T-helper 17 cell (primary cell): ENCODE data around the gene PAX2. TPM values are rescaled to one million over a fixed set of nuclear protein-coding genes. Genes with fewer than 3 reads are reported as not detected.

Experiments
- ATAC-seq: fragments of 150-1000 bp; cut with Tn5 transposase; 2 replicates; pipeline ENCODE4 v1.10.0; 2021; ENCODE audit warnings: mild to moderate bottlenecking, moderate library complexity
- DNase-seq, 3 donors: peaks; one replicate each; pipeline versions ENCODE4 v3.0.0 to v3.0.0-alpha.2; 2020 to 2021
- H3K9me3 ChIP-seq: one replicate; pipeline ENCODE4 v1.7.0; 2013; ENCODE audit warnings: low read length, mild to moderate bottlenecking; ENCODE audit not compliant: control insufficient read depth, poor library complexity, severe bottlenecking
- H3K27ac Mint-ChIP-seq: one replicate; pipeline ENCODE4 v1.8.0; 2022; ENCODE audit warnings: mild to moderate bottlenecking, moderate library complexity, mixed read lengths
- H3K27me3 Mint-ChIP-seq: one replicate; pipeline ENCODE4 v1.8.0; 2022; ENCODE audit warnings: mixed read lengths
- H3K36me3 Mint-ChIP-seq: one replicate; pipeline ENCODE4 v1.8.0; 2022; ENCODE audit warnings: low read depth, mixed read lengths
- H3K4me1 Mint-ChIP-seq: one replicate; pipeline ENCODE4 v1.8.0; 2022; ENCODE audit warnings: mild to moderate bottlenecking, mixed read lengths
- H3K4me3 Mint-ChIP-seq: one replicate; pipeline ENCODE4 v1.8.0; 2022; ENCODE audit warnings: mild to moderate bottlenecking, moderate library complexity, mixed read lengths
- total RNA-seq, 4 donors: library from RNA in 2 of 4; stranded (reverse) in 2 of 4; gene quantifications; one replicate each; pipeline ENCODE4 v1.2.3 and lab custom pipeline; 2022 to 2026

Gene PAX2
- total RNA-seq, 2 donors from 2014 or later = not detected

GRCh38 chr10:100766693-100767421, 21.5 kb downstream of the PAX2 start:
- H3K9me3 ChIP-seq = no peaks in the 10 kb centered on the region
- peaks cover 5% of the 10 kb centered on the region for H3K36me3 Mint-ChIP-seq
- H3K4me3 Mint-ChIP-seq = no peak overlapping the region
- peaks cover 5% of the 10 kb centered on the region for H3K4me1 Mint-ChIP-seq
- H3K27ac Mint-ChIP-seq = no peak overlapping the region
- peaks cover 53% of the 10 kb centered on the region for H3K27me3 Mint-ChIP-seq
- ATAC-seq = no peak
- DNase-seq = no peak

- peaks cover 5% of the 10 kb centered on the region for H3K4me1 Mint-ChIP-seq
- peaks cover 48% of the 10 kb centered on the region for H3K27me3 Mint-ChIP-seq
- ATAC-seq (no peak), DNase-seq (no peak)
- no peak overlapping the region for H3K4me3 Mint-ChIP-seq
- peaks cover 5% of the 10 kb centered on the region for H3K36me3 Mint-ChIP-seq
- no peaks in the 10 kb centered on the region for H3K9me3 ChIP-seq
- no peak overlapping the region for H3K27ac Mint-ChIP-seq
Measured at GRCh38 chr10:100767422-100767775, 22.0 kb downstream of the PAX2 start.

GRCh38 chr10:100769481-100769880, 24.1 kb downstream of the PAX2 start:
- no peak overlapping the region for H3K4me3 Mint-ChIP-seq
- no peak for ATAC-seq
- no peaks in the 10 kb centered on the region for H3K9me3 ChIP-seq
- peaks cover 5% of the 10 kb centered on the region for H3K4me1 Mint-ChIP-seq
- no peak overlapping the region for H3K27ac Mint-ChIP-seq
- peaks cover 46% of the 10 kb centered on the region for H3K27me3 Mint-ChIP-seq
- no peak for DNase-seq
- H3K36me3 Mint-ChIP-seq = peaks cover 5% of the 10 kb centered on the region

- Mint-ChIP-seq H3K27me3 (peaks cover 54% of the 10 kb centered on the region), H3K4me1 (peaks cover 5% of the 10 kb centered on the region), H3K27ac (no peak overlapping the region), H3K4me3 (no peak overlapping the region), H3K36me3 (peaks cover 4% of the 10 kb centered on the region)
- ATAC-seq = no peak
- no peaks in the 10 kb centered on the region for H3K9me3 ChIP-seq
- DNase-seq = no peak
Measured at GRCh38 chr10:100773646-100774045, 28.3 kb downstream of the PAX2 start.

- Mint-ChIP-seq H3K27me3 (peaks cover 60% of the 10 kb centered on the region), H3K4me3 (no peak overlapping the region), H3K27ac (no peak overlapping the region), H3K4me1 (peaks cover 5% of the 10 kb centered on the region), H3K36me3 (peaks cover 4% of the 10 kb centered on the region)
- H3K9me3 ChIP-seq = no peaks in the 10 kb centered on the region
- ATAC-seq (no peak), DNase-seq (no peak)
Measured at GRCh38 chr10:100774223-100774622, 28.8 kb downstream of the PAX2 start.

GRCh38 chr10:100774876-100775275, 29.5 kb downstream of the PAX2 start:
- H3K27me3 Mint-ChIP-seq = peaks cover 62% of the 10 kb centered on the region
- H3K9me3 ChIP-seq = no peaks in the 10 kb centered on the region
- ATAC-seq = no peak
- H3K4me1 Mint-ChIP-seq = peaks cover 1% of the 10 kb centered on the region
- no peak for DNase-seq
- H3K36me3 Mint-ChIP-seq = peaks cover 7% of the 10 kb centered on the region
- H3K4me3 Mint-ChIP-seq = no peak overlapping the region
- H3K27ac Mint-ChIP-seq = no peak overlapping the region

GRCh38 chr10:100775386-100775785, 30.0 kb downstream of the PAX2 start:
- Mint-ChIP-seq H3K36me3 (peaks cover 9% of the 10 kb centered on the region), H3K27me3 (peaks cover 60% of the 10 kb centered on the region), H3K27ac (no peak overlapping the region), H3K4me3 (no peak overlapping the region), H3K4me1 (no peaks in the 10 kb centered on the region)
- no peak for ATAC-seq
- H3K9me3 ChIP-seq = no peaks in the 10 kb centered on the region
- DNase-seq = no peak

- no peaks in the 10 kb centered on the region for H3K9me3 ChIP-seq
- ATAC-seq = no peak
- H3K27me3 Mint-ChIP-seq = peaks cover 60% of the 10 kb centered on the region
- H3K4me3 Mint-ChIP-seq = no peak overlapping the region
- no peak overlapping the region for H3K27ac Mint-ChIP-seq
- H3K36me3 Mint-ChIP-seq = peaks cover 9% of the 10 kb centered on the region
- no peaks in the 10 kb centered on the region for H3K4me1 Mint-ChIP-seq
- DNase-seq = no peak
Measured at GRCh38 chr10:100775871-100776270, 30.5 kb downstream of the PAX2 start.

- peaks cover 9% of the 10 kb centered on the region for H3K36me3 Mint-ChIP-seq
- ATAC-seq = no peak
- H3K27ac Mint-ChIP-seq = no peak overlapping the region
- H3K27me3 Mint-ChIP-seq = peaks cover 60% of the 10 kb centered on the region
- no peak overlapping the region for H3K4me3 Mint-ChIP-seq
- no peak for DNase-seq
- H3K4me1 Mint-ChIP-seq = no peaks in the 10 kb centered on the region
- H3K9me3 ChIP-seq = no peaks in the 10 kb centered on the region
Measured at GRCh38 chr10:100776671-100777070, 31.3 kb downstream of the PAX2 start.

- no peak overlapping the region for H3K4me3 Mint-ChIP-seq
- H3K27me3 Mint-ChIP-seq = peaks cover 55% of the 10 kb centered on the region
- no peak overlapping the region for H3K27ac Mint-ChIP-seq
- ATAC-seq = no peak
- H3K4me1 Mint-ChIP-seq = no peaks in the 10 kb centered on the region
- peaks cover 9% of the 10 kb centered on the region for H3K36me3 Mint-ChIP-seq
- no peak for DNase-seq
- no peaks in the 10 kb centered on the region for H3K9me3 ChIP-seq
Measured at GRCh38 chr10:100779329-100779728, 33.9 kb downstream of the PAX2 start.

GRCh38 chr10:100780324-100780723, 34.9 kb downstream of the PAX2 start:
- DNase-seq = no peak
- H3K27ac Mint-ChIP-seq = no peak overlapping the region
- peaks cover 9% of the 10 kb centered on the region for H3K36me3 Mint-ChIP-seq
- H3K9me3 ChIP-seq = no peaks in the 10 kb centered on the region
- H3K4me1 Mint-ChIP-seq = no peaks in the 10 kb centered on the region
- no peak overlapping the region for H3K4me3 Mint-ChIP-seq
- ATAC-seq = no peak
- peaks cover 52% of the 10 kb centered on the region for H3K27me3 Mint-ChIP-seq

- no peaks in the 10 kb centered on the region for H3K4me1 Mint-ChIP-seq
- H3K27me3 Mint-ChIP-seq = peaks cover 52% of the 10 kb centered on the region
Measured at GRCh38 chr10:100781145-100781665, 35.8 kb downstream of the PAX2 start.

GRCh38 chr10:100782461-100783244, 37.3 kb downstream of the PAX2 start:
- peaks cover 57% of the 10 kb centered on the region for H3K27me3 Mint-ChIP-seq
- H3K27ac Mint-ChIP-seq = no peak overlapping the region
- H3K4me3 Mint-ChIP-seq = no peak overlapping the region
- H3K36me3 Mint-ChIP-seq = peaks cover 6% of the 10 kb centered on the region
- peaks cover 8% of the 10 kb centered on the region for H3K4me1 Mint-ChIP-seq
- no peak for ATAC-seq
- DNase-seq = no peak
- no peaks in the 10 kb centered on the region for H3K9me3 ChIP-seq

More at GRCh38 chr10:100781145-100781665, 35.8 kb downstream of the PAX2 start:
- no peaks in the 10 kb centered on the region for H3K9me3 ChIP-seq
- DNase-seq (no peak), ATAC-seq (no peak)
- H3K4me3 Mint-ChIP-seq = no peak overlapping the region
- no peak overlapping the region for H3K27ac Mint-ChIP-seq
- peaks cover 9% of the 10 kb centered on the region for H3K36me3 Mint-ChIP-seq
